GM12872 (cell line): ENCODE measurements around the gene MAPK14.

ENCODE experiments used
- CTCF ChIP-seq: IDR thresholded peaks from 3 replicates; pipeline ENCODE4 v1.5.1; 2011; ENCODE audit warnings: low read depth, mild to moderate bottlenecking, low read length, moderate library complexity; ENCODE audit not compliant: insufficient read depth

MAPK14 gene

DNA sequence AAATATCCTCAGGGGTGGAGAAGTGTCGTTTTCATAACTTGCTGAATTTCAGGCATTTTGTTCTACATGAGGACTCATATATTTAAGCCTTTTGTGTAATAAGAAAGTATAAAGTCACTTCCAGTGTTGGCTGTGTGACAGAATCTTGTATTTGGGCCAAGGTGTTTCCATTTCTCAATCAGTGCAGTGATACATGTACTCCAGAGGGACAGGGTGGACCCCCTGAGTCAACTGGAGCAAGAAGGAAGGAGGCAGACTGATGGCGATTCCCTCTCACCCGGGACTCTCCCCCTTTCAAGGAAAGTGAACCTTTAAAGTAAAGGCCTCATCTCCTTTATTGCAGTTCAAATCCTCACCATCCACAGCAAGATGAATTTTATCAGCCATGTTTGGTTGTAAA, 82.4 kb downstream of the MAPK14 start:
- TF ChIP-seq CTCF: no peak

GRCh38 chr6:36110863-36111262, 83.3 kb downstream of the MAPK14 start:
- no peak for TF ChIP-seq CTCF

DNA sequence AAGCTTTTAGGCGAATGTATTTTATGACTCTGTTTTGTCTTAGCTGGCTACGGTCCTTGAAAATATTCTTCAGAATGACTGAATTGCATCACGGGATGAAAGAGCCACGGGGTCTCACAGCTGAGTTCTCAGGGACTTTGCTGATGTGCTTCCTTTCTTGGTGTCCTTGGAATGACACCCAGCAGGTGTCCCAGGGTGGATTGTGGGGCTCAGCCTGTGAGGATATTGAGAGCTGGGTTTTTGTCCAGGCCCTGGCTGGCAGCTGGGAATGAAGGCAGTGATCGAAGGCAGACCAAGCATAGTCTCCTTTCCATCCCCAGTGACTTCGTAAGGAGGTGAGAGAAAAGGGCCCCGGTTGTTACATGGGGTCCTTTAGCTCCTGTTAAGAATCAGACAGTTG, 83.9 kb downstream of the MAPK14 start:
- no peak for TF ChIP-seq CTCF

DNA sequence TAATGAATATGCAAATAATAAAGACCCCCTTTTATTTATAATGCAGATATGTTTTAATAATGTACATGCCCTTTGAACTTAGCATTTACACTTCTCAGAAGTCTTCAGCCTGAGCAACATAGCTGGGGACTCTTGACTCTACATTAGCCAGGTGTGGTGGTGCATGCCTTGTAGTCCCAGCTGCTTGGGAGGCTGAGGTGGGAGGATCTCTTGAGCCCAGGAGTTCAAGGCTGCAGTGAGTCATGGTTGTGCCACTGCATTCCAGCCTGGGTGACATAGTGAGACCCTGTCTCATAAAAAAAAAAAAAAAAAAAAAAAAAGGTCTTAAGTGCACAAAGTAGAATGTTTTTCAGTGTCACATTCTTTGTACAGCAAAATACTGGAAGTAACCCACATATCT, 85.4 kb downstream of the MAPK14 start:
- TF ChIP-seq CTCF: no peak

GRCh38 chr6:36113703-36114102, 86.1 kb downstream of the MAPK14 start:
- TF ChIP-seq CTCF: no peak

GRCh38 chr6:36114798-36115408, 87.3 kb downstream of the MAPK14 start:
- no peak for TF ChIP-seq CTCF

DNA sequence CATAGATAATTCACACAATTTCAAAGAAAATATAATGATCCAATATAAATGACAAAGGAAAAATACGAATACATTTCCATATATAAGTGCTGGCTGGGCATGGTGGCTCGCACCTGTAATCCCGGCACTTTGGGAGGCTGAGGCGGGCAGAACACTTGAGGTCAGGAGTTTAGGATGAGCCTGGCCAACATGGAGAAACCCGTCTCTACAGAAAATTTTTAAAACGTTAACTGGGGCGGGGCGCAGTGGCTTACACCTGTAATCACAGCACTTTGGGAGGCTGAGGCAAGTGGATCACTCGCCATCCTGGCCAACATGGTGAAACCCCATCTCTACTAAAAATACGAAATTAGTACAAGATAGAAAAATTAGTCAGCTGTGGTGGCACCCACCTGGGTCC, 87.8 kb downstream of the MAPK14 start:
- TF ChIP-seq CTCF: no peak
